HG02798 (cell line): ENCODE results near the gene TNPO3.
A peak's percentile ranks its signal among the peaks of the same experiment; 100 is the strongest.

ENCODE experiments used
- ATAC-seq: cut with Tn5 transposase; IDR thresholded peaks from one replicate; pipeline ENCODE4 v1.9.1; 2021; ENCODE audit warnings: mild to moderate bottlenecking; ENCODE audit not compliant: unreplicated experiment, poor library complexity

Gene TNPO3

GRCh38 chr7:128941323-128941890, 113.5 kb downstream of the TNPO3 start:
- ATAC-seq = no peak

GRCh38 chr7:128940494-128941322, 114.2 kb downstream of the TNPO3 start:
- ATAC-seq = peak; percentile 59

- ATAC-seq = peak; percentile 16
Measured at GRCh38 chr7:128939861-128940410, 115.0 kb downstream of the TNPO3 start.

- ATAC-seq = no peak
Measured at GRCh38 chr7:128939075-128939860, 115.6 kb downstream of the TNPO3 start.

- ATAC-seq = no peak
Measured at GRCh38 chr7:128938544-128939074, 116.3 kb downstream of the TNPO3 start.

- no peak for ATAC-seq
Measured at GRCh38 chr7:128937647-128938543, 117.0 kb downstream of the TNPO3 start, which contains the start of gene IRF5. Gene IRF5 (plus strand): TSS chr7:128937927. CDS start chr7:128942082, 4,155 bp downstream.

- no peak for ATAC-seq
Measured at GRCh38 chr7:128937271-128937646, 117.7 kb downstream of the TNPO3 start.

- no peak for ATAC-seq
Measured at GRCh38 chr7:128936798-128937197, 118.1 kb downstream of the TNPO3 start.

GRCh38 chr7:128935342-128935730, 119.6 kb downstream of the TNPO3 start:
- no peak for ATAC-seq

GRCh38 chr7:128934361-128935341, 120.3 kb downstream of the TNPO3 start:
- ATAC-seq = peak; percentile 38

GRCh38 chr7:128933180-128933891, 121.6 kb downstream of the TNPO3 start:
- ATAC-seq = peak; percentile 37

GRCh38 chr7:128932862-128933179, 122.1 kb downstream of the TNPO3 start:
- ATAC-seq = no peak

- ATAC-seq = no peak
Measured at GRCh38 chr7:128931965-128932861, 122.7 kb downstream of the TNPO3 start.

- no peak for ATAC-seq
Measured at GRCh38 chr7:128931190-128931798, 123.6 kb downstream of the TNPO3 start.

GRCh38 chr7:128928882-128929788, 125.8 kb downstream of the TNPO3 start:
- no peak for ATAC-seq
